Measurements from ENCODE around the gene EPM2AIP1. TPM values are rescaled to one million over a fixed set of nuclear protein-coding genes. Genes with fewer than 3 reads are reported as not detected.

The EPM2AIP1 gene
- polyA plus RNA-seq, 1 of the 3 experiments (the other 2 are of a cell fraction): 4.7 TPM

DNA sequence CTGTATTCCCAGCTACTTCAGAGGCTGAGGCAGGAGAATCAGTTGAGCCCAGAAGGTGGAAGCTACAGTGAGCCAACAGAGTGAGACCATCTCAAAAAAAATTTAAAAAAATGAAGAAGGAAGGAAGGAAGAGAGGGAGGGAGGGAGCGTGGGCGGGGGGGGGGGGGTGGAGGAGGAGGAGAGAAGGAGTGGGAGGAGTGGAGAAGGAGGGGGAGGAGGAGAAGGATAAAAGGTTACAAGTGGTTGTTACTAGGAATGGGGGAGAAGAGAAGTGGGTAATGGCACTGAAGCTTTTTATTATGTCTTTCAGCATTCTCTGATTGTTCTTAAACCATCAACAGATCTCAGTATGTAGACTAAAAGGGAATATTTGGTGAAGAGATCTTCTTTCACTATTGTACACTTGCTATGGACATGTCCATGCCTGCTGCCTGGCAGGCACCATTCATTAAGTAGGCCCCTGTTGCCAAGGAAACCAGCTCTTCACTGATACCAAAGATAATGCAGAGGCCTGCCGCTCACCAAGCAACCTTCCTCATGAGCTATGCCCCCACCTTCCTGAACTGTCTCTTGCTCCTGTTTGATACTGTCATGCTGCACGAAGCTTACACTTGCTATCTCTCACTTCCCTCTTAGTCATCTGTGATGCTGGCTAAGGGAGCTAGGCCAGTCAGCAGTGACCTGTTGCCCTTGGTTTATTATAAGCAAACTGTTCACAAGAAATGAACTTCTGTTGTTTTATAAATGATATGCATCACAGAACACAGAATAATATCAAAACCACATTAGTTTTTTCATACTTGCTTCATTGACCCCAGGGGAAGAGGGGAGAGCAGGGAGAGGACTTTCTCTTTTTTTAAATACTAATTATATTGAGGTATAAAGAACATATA lies 23.1 kb downstream of the EPM2AIP1 start:
- ChIA-PET POLR2A (interaction anchor here (0.6 to 1.5 kb wide), 4 partner anchors 10 to 23 kb away, joined by 3 to 12 read pairs (median 4); partner anchors contain the start of genes EPM2AIP1 and MLH1), CTCF (interaction anchor here (1.0 to 4.7 kb wide), 6 partner anchors 10 to 127 kb away, joined by 3 to 29 read pairs (median 4); no protein-coding TSS in a partner anchor)
- Histone ChIP-seq H3K9me2 (no peaks in the 10 kb centered on the region), H3K27me3 (ENCODE audit: insufficient read depth) (no peaks in the 10 kb centered on the region), H4K20me1 (ENCODE audit: insufficient read depth) (no peaks in the 10 kb centered on the region), H3K79me2 (ENCODE audit: insufficient read depth) (no peaks in the 10 kb centered on the region), H3K27ac (ENCODE audit: low read depth in 2 of 2, low read length in 1 of 2) (peak overlapping the region; percentile 36 to 91; a peak in 3 of 4 replicates), H3K36me3 (replicated peaks in 1 of 2; ENCODE audit: control insufficient read depth in 1 of 2, insufficient read depth in 2 of 2, low read length in 1 of 2) (no peaks in the 10 kb centered on the region), H3K4me2 (peak overlapping the region; percentile 41), H3K9ac (no peak overlapping the region), H2AFZ (ENCODE audit: low read depth) (peak overlapping the region; percentile 80; the same call in 1 of the 2 replicates), H3K4me1 (ENCODE audit: control insufficient read depth in 1 of 2, insufficient read depth in 2 of 2, low read depth in 1 of 2, low read length in 1 of 2) (peaks cover 10 to 13% of the 10 kb centered on the region in 2 experiments; a peak in 3 of 4 replicates), H3K4me3 (ENCODE audit: low read depth in 2 of 2, low read length in 1 of 2) (no peak overlapping the region), H3K9me3 (no peaks in the 10 kb centered on the region), H3F3A (replicated peaks; ENCODE audit: insufficient read depth) (no peaks in the 10 kb centered on the region)
- DNase-seq: peak; percentile 88
- WGBS (ENCODE audit: low lambda C conversion rate): 9% methylated on average over 4 of the region's 4 CpGs
- TF ChIP-seq FOXJ3 (CRISPR knock-in tag; IDR thresholded peaks at IDR 0.05): no peak
- no peak for TF ChIP-seq MEF2A (IDR thresholded peaks at IDR 0.05; ENCODE audit: borderline replicate concordance, low read depth)
- TF ChIP-seq RCOR1 (IDR thresholded peaks at IDR 0.05; ENCODE audit: low read length): peak; percentile 57; the same call in 1 of the 2 replicates
- TF ChIP-seq, protein P1, sequence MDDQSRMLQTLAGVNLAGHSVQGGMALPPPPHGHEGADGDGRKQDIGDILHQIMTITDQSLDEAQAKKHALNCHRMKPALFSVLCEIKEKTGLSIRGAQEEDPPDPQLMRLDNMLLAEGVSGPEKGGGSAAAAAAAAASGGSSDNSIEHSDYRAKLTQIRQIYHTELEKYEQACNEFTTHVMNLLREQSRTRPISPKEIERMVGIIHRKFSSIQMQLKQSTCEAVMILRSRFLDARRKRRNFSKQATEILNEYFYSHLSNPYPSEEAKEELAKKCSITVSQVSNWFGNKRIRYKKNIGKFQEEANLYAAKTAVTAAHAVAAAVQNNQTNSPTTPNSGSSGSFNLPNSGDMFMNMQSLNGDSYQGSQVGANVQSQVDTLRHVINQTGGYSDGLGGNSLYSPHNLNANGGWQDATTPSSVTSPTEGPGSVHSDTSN (IDR thresholded peaks at IDR 0.05): peak; percentile 46; the same call in 1 of the 2 replicates
- no peak for TF ChIP-seq NRF1 (IDR thresholded peaks at IDR 0.05; ENCODE audit: low read depth, low read length)
- peak; percentile 88; the same call in 1 of the 2 replicates for TF ChIP-seq MXI1 (IDR thresholded peaks at IDR 0.05; ENCODE audit: low read depth, low read length)
- TF ChIP-seq RXRA (IDR thresholded peaks at IDR 0.05; ENCODE audit: borderline replicate concordance, low read depth): no peak
- TF ChIP-seq JUND (IDR thresholded peaks at IDR 0.05): no peak
- no peak for TF ChIP-seq ELF1 (IDR thresholded peaks at IDR 0.05)
- TF ChIP-seq SIN3A (IDR thresholded peaks at IDR 0.05; ENCODE audit: borderline replicate concordance, low read depth, low read length): no peak
- no peak for TF ChIP-seq USF1 (IDR thresholded peaks at IDR 0.05; ENCODE audit: borderline replicate concordance, low read depth)
- TF ChIP-seq TCF12 (IDR thresholded peaks at IDR 0.05): peak; percentile 50; the same call in 1 of the 2 replicates
- TF ChIP-seq REST (IDR thresholded peaks at IDR 0.05; ENCODE audit: low read depth, low read length): no peak
- peak; percentile 30; the same call in 1 of the 2 replicates for TF ChIP-seq RFX5 (IDR thresholded peaks at IDR 0.05; ENCODE audit: low read length)
- no peak for TF ChIP-seq EZH2phosphoT487 (IDR thresholded peaks at IDR 0.05; ENCODE audit: borderline replicate concordance, low read depth)
- TF ChIP-seq, protein P2, sequence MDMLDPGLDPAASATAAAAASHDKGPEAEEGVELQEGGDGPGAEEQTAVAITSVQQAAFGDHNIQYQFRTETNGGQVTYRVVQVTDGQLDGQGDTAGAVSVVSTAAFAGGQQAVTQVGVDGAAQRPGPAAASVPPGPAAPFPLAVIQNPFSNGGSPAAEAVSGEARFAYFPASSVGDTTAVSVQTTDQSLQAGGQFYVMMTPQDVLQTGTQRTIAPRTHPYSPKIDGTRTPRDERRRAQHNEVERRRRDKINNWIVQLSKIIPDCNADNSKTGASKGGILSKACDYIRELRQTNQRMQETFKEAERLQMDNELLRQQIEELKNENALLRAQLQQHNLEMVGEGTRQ (IDR thresholded peaks at IDR 0.05; ENCODE audit: borderline replicate concordance, low read depth, low read length): no peak
- no peak for TF ChIP-seq NFIC (IDR thresholded peaks at IDR 0.05; ENCODE audit: borderline replicate concordance)
- TF ChIP-seq EP300 (IDR thresholded peaks at IDR 0.05; ENCODE audit: borderline replicate concordance in 1 of 2, low read depth in 1 of 2, low read length in 1 of 2): peak in 1 of 2 experiments; percentile 53; a peak in 1 of 4 replicates
- no peak; the same call in 1 of the 2 replicates for TF ChIP-seq SMC3 (IDR thresholded peaks at IDR 0.05; ENCODE audit: low read depth, low read length)
- peak; percentile 91 for TF ChIP-seq GATA2 (CRISPR knock-in tag; IDR thresholded peaks at IDR 0.05)
- peak; percentile 38; the same call in 1 of the 2 replicates for TF ChIP-seq FOSL2 (IDR thresholded peaks at IDR 0.05; ENCODE audit: borderline replicate concordance, low read depth)
- TF ChIP-seq FOXM1 (IDR thresholded peaks at IDR 0.05; ENCODE audit: low read depth): no peak
- no peak for TF ChIP-seq POLR2AphosphoS5 (IDR thresholded peaks at IDR 0.05; ENCODE audit: low read depth, low read length)
- no peak for TF ChIP-seq TAF1 (IDR thresholded peaks at IDR 0.05; ENCODE audit: borderline replicate concordance, low read depth, low read length)

Data from SK-N-SH (cell line).